IPS-18a (cell line): ENCODE data around the gene PRDM16.

ENCODE experiments used
- H3K27ac ChIP-seq: one replicate; pipeline ENCODE4 v1.5.1; 2013; ENCODE audit warnings: low read length
- H3K27me3 ChIP-seq: one replicate; pipeline ENCODE4 v1.6.1; 2013; ENCODE audit warnings: mild to moderate bottlenecking, low read length; ENCODE audit not compliant: control insufficient read depth, insufficient read depth
- H3K36me3 ChIP-seq: one replicate; pipeline ENCODE4 v1.6.1; 2013; ENCODE audit warnings: low read depth, low read length; ENCODE audit not compliant: control insufficient read depth
- H3K4me1 ChIP-seq: one replicate; pipeline ENCODE4 v1.6.1; 2013; ENCODE audit warnings: low read depth, low read length; ENCODE audit not compliant: control insufficient read depth
- H3K4me3 ChIP-seq: one replicate; pipeline ENCODE4 v1.5.1; 2013; ENCODE audit warnings: low read length
- H3K9ac ChIP-seq: one replicate; pipeline ENCODE4 v1.6.1; 2013; ENCODE audit warnings: mild to moderate bottlenecking, low read length, moderate library complexity
- H3K9me3 ChIP-seq: one replicate; pipeline ENCODE4 v1.6.1; 2013; ENCODE audit warnings: low read depth, low read length; ENCODE audit not compliant: control insufficient read depth

Gene PRDM16

DNA sequence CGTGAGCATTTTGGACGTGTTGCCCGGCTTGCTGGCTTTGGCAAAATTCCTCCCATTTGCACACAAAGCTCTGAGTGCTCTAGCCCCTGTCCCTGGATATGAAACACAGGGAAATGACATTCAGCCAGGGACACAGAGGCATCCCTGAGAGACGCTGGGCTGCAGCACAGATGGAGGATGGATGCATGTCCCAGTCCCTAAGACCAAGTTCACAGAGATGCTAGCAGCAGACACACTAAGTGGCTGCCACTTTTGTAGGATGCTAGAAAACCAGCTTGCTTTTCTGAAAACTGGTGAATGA lies 35.3 kb upstream of the PRDM16 start:
- no peak overlapping the region for H3K4me3 ChIP-seq
- no peaks in the 10 kb centered on the region for H3K9me3 ChIP-seq
- no peaks in the 10 kb centered on the region for H3K27me3 ChIP-seq
- H3K9ac ChIP-seq: no peak overlapping the region
- H3K36me3 ChIP-seq: no peaks in the 10 kb centered on the region
- H3K27ac ChIP-seq: no peak overlapping the region
- H3K4me1 ChIP-seq: no peaks in the 10 kb centered on the region

DNA sequence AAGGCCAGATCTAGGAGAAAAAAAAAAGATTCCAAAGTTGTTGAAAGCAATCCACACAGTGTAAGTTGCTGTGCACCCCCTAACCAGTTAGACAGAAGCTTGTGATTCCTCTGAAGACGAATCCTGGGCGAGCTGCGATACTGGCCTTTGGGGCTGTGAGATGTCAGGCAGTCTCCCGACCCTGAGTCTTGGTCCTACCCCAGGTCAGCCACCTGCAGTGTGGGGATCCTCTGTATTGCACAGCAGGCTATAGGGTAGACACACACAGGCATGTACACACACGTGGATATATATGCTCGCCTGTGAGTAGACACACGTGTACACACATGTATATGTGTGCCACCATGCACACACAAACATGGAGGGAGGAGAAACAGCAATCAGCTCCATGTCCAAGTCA lies 34.8 kb upstream of the PRDM16 start:
- Histone ChIP-seq H3K4me1 (no peaks in the 10 kb centered on the region), H3K27ac (no peak overlapping the region), H3K36me3 (no peaks in the 10 kb centered on the region), H3K9ac (no peak overlapping the region), H3K27me3 (no peaks in the 10 kb centered on the region), H3K9me3 (no peaks in the 10 kb centered on the region), H3K4me3 (no peak overlapping the region)

DNA sequence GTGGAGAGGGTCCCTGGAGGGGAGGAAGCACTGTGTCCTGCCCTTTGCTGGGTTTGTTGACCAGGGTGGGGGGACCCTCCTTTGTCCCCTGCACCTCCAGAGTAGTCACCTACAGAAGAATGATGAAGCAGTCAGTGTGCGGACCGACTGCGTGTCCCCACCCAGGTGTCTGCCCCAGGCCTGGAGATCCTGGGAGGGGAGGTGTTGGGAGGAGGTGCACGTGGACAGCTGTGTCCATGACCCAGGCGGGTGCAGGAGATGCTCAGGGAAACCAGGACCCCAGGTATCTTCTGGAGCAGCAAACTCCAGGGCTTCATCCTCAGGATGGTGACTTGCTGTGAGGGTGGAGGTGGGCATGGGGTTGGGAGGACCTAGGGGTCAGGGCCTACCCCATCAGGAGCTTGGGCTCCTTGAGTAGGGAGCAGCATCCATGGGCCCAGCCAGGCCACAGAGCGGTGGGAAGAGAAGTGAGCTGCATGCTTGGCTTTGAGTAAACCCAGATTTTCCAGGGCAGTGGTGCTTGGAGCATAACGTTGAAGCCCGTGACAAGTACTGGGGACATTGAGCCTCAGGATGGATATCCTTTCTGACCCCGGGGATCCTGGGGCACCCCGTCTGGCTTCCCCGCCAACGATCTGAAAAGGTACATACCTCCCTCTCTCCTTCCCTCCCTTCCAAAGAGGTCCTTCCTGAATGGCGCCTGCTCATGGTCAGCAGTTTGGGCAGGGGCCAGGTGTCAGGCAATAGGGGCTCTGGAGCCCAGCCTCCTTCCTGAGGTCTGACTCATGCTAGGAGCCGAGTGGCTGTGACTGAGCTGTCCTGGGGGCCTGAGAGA lies 34.1 kb upstream of the PRDM16 start:
- Histone ChIP-seq H3K27ac (no peak overlapping the region), H3K27me3 (no peaks in the 10 kb centered on the region), H3K9ac (no peak overlapping the region), H3K36me3 (no peaks in the 10 kb centered on the region), H3K9me3 (no peaks in the 10 kb centered on the region), H3K4me1 (no peaks in the 10 kb centered on the region), H3K4me3 (no peak overlapping the region)

DNA sequence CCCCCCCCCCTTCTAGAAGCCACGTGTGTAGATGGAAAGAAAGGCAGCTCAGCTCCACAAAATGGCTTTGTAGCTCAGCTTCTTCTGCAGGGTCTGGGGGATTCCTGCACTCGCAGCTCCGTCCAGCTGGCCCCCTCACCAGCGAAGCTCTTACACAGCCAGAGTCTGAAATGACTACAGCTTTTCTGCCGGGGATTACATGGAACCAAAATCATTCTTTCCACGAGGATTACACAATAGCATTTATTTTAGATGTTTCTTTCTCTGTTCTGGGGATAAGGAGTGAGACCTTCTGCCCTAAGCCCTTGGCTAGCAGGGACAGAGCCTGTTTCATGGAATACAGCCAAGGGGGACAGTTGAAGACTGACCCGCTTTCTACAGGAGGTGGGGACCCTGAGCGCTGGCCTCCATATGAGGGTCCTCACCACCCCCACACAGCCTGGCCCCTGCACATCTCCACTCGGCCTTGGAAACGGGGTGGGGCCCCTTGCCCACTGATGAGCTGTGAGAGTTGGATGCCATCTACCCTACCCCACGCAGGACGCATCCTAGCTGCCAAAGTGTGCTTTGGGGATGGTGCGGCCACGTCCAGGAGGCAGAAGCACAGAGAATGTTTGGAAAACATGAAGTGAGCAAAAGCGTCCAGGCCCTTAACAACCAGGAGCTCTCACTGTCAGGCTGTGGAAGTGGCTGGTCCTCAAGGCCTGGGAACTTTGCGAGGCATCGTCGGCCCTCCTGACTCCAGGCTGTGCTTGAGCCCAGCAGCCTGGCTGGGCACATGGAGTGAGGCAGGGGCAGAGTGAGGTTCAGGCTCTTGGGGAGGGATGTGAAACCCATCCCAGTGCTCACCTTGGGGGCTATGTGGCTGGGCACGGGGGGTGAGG lies 33.2 kb upstream of the PRDM16 start:
- Histone ChIP-seq H3K4me3 (no peak overlapping the region), H3K9ac (no peak overlapping the region), H3K36me3 (no peaks in the 10 kb centered on the region), H3K27ac (no peak overlapping the region), H3K27me3 (no peaks in the 10 kb centered on the region), H3K9me3 (no peaks in the 10 kb centered on the region), H3K4me1 (no peaks in the 10 kb centered on the region)

DNA sequence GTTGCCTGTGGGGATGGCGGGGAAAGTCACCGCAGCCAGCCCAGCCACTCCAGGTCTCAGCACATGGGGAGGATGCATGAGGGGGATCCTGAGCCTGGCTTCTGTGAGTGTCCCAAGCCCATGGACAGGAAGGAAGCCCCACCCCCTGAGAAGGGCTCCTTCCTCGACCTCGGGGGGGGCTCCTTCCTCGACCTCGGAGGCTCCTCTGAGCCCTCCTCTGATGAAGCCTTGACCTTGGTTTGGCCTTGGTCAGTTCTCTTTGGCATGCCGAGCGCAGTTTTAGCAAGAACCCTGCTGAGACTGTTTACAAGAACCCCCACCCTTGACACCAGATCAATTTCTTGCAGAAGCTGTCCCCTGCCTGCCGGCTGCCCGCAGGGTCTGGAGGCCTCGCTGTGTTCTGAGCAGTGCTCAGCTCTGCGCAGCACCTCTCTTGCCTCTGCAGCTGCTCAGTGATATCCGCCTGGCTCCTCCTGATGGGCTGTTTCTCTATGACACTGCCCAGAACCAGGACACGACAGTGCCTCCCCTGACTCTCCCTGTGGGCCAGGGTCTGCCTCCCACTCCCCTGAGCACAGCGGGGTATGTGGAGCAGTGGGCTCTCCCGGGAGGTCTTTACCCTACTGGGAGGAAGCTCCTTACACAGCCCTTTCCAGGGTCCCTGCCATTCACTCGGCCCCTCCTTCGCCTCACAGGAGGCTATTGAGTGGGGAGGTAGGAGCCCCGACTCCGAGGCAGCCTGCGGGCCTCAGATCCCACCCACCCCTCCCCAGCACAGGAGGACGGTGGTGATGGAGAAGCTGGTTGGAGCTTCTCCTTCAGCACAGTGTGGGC lies 32.3 kb upstream of the PRDM16 start:
- Histone ChIP-seq H3K9ac (no peak overlapping the region), H3K4me3 (no peak overlapping the region), H3K4me1 (no peaks in the 10 kb centered on the region), H3K9me3 (no peaks in the 10 kb centered on the region), H3K36me3 (no peaks in the 10 kb centered on the region), H3K27me3 (no peaks in the 10 kb centered on the region), H3K27ac (no peak overlapping the region)

DNA sequence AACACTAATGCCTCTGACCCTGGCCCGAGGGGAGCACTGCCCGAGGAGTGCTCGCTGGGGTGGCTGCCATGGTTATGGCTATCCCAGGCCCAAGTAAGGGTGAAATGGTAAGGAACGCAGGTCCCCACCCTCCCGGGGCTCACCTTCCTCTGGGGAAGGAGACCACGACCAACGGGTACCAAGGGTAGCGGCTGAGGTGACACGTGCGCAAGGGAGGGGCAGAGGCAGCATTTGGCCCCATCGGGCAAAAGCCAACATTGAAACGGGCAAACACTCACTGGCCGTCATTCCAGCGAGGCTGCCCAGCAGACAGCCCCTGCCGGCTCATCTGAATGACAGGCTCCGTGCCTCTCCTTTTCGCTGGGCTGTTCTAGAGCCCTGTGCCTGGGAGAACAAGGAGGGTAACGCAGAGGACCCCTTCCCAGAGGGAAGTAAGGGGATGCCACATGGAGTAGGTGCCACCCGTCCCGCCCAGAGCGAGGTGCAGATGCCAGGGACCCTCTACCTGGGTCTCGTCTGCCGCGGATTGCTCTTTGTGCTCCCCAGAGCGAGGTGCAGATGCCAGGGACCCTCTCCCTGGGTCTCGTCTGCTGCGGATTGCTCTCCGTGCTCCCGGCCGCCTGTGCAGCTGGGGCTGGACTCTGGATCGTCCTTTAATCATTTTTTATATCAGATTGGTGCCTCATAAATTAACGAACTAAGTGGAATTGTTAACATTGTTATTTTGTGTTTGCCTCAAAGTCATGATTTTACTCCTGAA lies 31.5 kb upstream of the PRDM16 start:
- H3K36me3 ChIP-seq: no peaks in the 10 kb centered on the region
- no peaks in the 10 kb centered on the region for H3K4me1 ChIP-seq
- H3K27ac ChIP-seq: no peak overlapping the region
- H3K9me3 ChIP-seq: no peaks in the 10 kb centered on the region
- H3K4me3 ChIP-seq: no peak overlapping the region
- no peak overlapping the region for H3K9ac ChIP-seq
- no peaks in the 10 kb centered on the region for H3K27me3 ChIP-seq

DNA sequence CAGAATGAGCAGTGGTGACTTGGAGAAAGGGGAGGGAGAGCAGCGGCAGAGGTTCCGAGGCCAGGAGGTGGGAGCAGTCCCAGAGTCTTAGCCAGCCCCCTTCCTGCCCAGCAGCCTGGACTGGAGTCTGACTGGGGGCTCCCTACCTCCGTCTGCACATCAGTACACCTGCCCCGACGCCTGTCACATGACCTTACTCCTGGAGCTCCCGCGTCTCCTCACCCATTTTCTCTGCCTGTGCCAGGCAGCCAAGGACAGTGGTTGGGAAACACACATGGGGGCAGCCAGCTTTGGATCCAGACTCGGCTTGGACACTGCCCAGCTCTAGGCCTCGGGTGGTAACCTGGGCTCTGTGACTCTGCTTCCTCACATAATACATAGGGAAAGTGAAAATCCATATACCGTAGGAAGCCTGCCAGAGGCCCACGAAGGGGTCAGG lies 30.9 kb upstream of the PRDM16 start:
- H3K4me1 ChIP-seq: no peaks in the 10 kb centered on the region
- H3K27me3 ChIP-seq: no peaks in the 10 kb centered on the region
- no peak overlapping the region for H3K9ac ChIP-seq
- no peaks in the 10 kb centered on the region for H3K9me3 ChIP-seq
- H3K27ac ChIP-seq: no peak overlapping the region
- no peak overlapping the region for H3K4me3 ChIP-seq
- no peaks in the 10 kb centered on the region for H3K36me3 ChIP-seq

DNA sequence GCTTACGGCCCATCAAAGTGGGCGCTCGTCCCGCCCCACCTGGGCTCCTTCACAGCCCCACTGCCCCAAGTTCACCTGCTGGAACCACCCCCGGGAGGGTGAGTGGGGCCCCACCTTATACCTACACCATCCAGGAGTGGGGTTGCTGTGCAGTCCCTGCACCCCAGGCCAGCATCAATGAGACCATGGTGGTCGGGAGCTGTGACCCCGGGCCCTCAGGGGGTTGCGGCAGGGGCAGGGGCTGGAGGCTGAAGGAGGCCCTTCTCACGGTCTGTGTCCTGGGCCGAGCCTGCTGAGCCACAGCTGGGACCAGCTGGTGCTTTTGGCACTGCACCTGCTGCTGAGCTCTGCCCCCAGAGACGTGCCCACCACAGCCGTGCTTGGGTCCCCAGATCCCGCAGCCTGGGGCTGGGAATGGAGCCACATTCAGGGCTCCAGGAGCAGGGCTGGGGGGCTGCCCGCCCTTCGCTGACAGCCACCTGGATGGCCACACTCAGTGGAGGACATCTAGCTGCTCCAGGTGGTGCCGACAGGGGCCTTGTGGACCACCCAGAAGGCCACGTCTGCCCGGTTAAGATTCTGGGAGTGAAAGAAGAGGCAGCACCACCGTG lies 30.3 kb upstream of the PRDM16 start:
- Histone ChIP-seq H3K27me3 (no peaks in the 10 kb centered on the region), H3K27ac (no peak overlapping the region), H3K9ac (no peak overlapping the region), H3K9me3 (no peaks in the 10 kb centered on the region), H3K4me1 (no peaks in the 10 kb centered on the region), H3K36me3 (no peaks in the 10 kb centered on the region), H3K4me3 (no peak overlapping the region)

DNA sequence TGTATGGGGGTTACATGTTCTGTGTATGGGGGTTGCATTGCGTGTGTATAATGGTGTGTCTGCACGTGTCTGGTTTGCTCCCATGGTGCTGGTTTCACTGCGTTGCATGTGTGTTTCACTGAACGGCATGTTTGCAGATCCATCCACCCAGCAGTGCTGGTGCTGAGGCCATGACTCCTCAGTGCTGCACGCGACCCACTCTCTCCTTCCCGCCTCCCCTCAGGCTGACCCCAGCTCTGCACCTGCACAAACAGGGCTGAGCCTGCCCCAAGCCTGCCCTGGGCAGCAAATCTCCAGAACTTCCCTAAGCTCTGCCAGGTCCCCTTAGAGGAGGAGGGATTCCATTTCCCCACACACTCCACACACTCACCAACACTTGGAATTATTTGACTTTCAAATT lies 29.0 kb upstream of the PRDM16 start:
- Histone ChIP-seq H3K27me3 (no peaks in the 10 kb centered on the region), H3K36me3 (no peaks in the 10 kb centered on the region), H3K9me3 (no peaks in the 10 kb centered on the region), H3K9ac (no peak overlapping the region), H3K4me3 (no peak overlapping the region), H3K4me1 (no peaks in the 10 kb centered on the region), H3K27ac (no peak overlapping the region)

DNA sequence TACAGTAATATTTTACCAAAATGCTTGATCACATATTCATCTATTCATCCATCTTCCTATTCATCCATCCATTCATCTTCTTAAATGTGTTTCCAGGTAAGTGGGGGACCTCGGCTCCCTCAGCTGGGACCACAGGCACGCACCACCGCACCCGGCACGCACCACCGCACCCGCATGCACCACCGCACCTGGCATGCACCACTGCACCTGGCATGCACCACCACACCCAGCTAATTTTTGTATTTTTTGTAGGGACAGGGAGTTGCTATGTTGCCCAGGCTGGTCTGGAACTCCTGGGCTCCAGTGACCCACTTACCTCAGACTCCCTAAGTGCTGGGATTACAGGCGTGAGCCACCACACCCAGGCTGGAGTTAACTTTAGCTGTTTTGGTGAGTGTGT lies 26.5 kb upstream of the PRDM16 start:
- Histone ChIP-seq H3K9me3 (no peaks in the 10 kb centered on the region), H3K27me3 (no peaks in the 10 kb centered on the region)

More for the DNA sequence above, 26.5 kb upstream of the PRDM16 start:
- no peak overlapping the region for H3K27ac ChIP-seq
- no peaks in the 10 kb centered on the region for H3K36me3 ChIP-seq
- no peaks in the 10 kb centered on the region for H3K4me1 ChIP-seq
- no peak overlapping the region for H3K4me3 ChIP-seq
- no peak overlapping the region for H3K9ac ChIP-seq
